GM23338 (cell line): Measurements from ENCODE around the gene UBL7. TPM values are rescaled to one million over a fixed set of nuclear protein-coding genes. Genes with fewer than 3 reads are reported as not detected.

Experiments
- ATAC-seq: fragments of 200-7000 bp; cut with Tn5 transposase; 3 replicates; pipeline ENCODE4 v1.9.1; 2020
- DNase-seq: peaks from one replicate; pipeline ENCODE4 v3.0.0-alpha.2; 2015; ENCODE audit warnings: low spot score
- H2AFZ ChIP-seq: fragments of 200-600 bp; sonication (generic); 2 replicates; pipeline ENCODE4 v1.8.0; 2016; ENCODE audit warnings: antibody characterized with exemption, mild to moderate bottlenecking, moderate library complexity
- H3F3A ChIP-seq: fragments of 200-600 bp; sonication (generic); replicated peaks from 2 replicates; pipeline ENCODE4 v1.8.0; 2017; ENCODE audit warnings: antibody characterized with exemption, mixed run types, low read depth
- H3K27ac ChIP-seq: fragments of 200-600 bp; sonication (generic); 2 replicates; pipeline ENCODE4 v1.6.1; 2016; ENCODE audit warnings: low read depth
- H3K27me3 ChIP-seq: fragments of 200-600 bp; sonication (generic); 2 replicates; pipeline ENCODE4 v1.8.0; 2016; ENCODE audit warnings: mild to moderate bottlenecking, mixed run types, moderate library complexity; ENCODE audit not compliant: insufficient read depth
- H3K36me3 ChIP-seq: fragments of 200-600 bp; sonication (generic); 2 replicates; pipeline ENCODE4 v1.8.0; 2016; ENCODE audit warnings: mild to moderate bottlenecking; ENCODE audit not compliant: insufficient read depth
- H3K4me1 ChIP-seq: fragments of 200-600 bp; sonication (generic); 2 replicates; pipeline ENCODE4 v1.8.0; 2016; ENCODE audit warnings: mild to moderate bottlenecking, moderate library complexity; ENCODE audit not compliant: insufficient read depth
- H3K4me2 ChIP-seq: fragments of 200-600 bp; sonication (generic); 2 replicates; pipeline ENCODE4 v1.7.1; 2017; ENCODE audit warnings: mixed run types
- H3K4me3 ChIP-seq: fragments of 200-600 bp; sonication (generic); 2 replicates; pipeline ENCODE4 v1.6.1; 2016; ENCODE audit warnings: mixed run types
- H3K79me2 ChIP-seq: fragments of 200-600 bp; sonication (generic); replicated peaks from 2 replicates; pipeline ENCODE4 v1.8.0; 2017; ENCODE audit warnings: mild to moderate bottlenecking; ENCODE audit not compliant: insufficient read depth
- H3K9me2 ChIP-seq: fragments of 200-600 bp; sonication (generic); 2 replicates; pipeline ENCODE4 v1.8.0; 2017; ENCODE audit not compliant: insufficient read depth
- H4K20me1 ChIP-seq: fragments of 200-600 bp; sonication (generic); replicated peaks from 2 replicates; pipeline ENCODE4 v1.8.0; 2017; ENCODE audit warnings: mild to moderate bottlenecking; ENCODE audit not compliant: insufficient read depth
- H3K27ac Mint-ChIP-seq: 2 replicates; pipeline ENCODE4 v1.8.0; 2020; ENCODE audit warnings: inconsistent platforms, mild to moderate bottlenecking, moderate library complexity, mixed read lengths
- H3K27me3 Mint-ChIP-seq: 3 replicates; pipeline ENCODE4 v1.8.0; 2022; ENCODE audit warnings: low read depth, mild to moderate bottlenecking, moderate library complexity, mixed read lengths, inconsistent platforms; ENCODE audit not compliant: insufficient read depth, poor library complexity
- H3K36me3 Mint-ChIP-seq: 3 replicates; pipeline ENCODE4 v1.8.0; 2021; ENCODE audit warnings: low read depth, mild to moderate bottlenecking, inconsistent platforms, moderate library complexity, mixed read lengths
- H3K4me1 Mint-ChIP-seq: 3 replicates; pipeline ENCODE4 v1.8.0; 2020; ENCODE audit warnings: mild to moderate bottlenecking, inconsistent platforms, mixed read lengths
- H3K4me3 Mint-ChIP-seq: 3 replicates; pipeline ENCODE4 v1.8.0; 2021; ENCODE audit warnings: moderate library complexity, mild to moderate bottlenecking, inconsistent platforms, mixed read lengths
- H3K9me3 Mint-ChIP-seq: 3 replicates; pipeline ENCODE4 v1.8.0; 2020; ENCODE audit warnings: moderate library complexity, mild to moderate bottlenecking, inconsistent platforms, mixed read lengths
- CREB1 ChIP-seq: fragments of 250-450 bp; sonication (Bioruptor Pico); IDR thresholded peaks from 2 replicates; pipeline ENCODE4 v1.5.0; 2020; ENCODE audit warnings: low read depth, mild to moderate bottlenecking, moderate library complexity
- ETS1 ChIP-seq: IDR thresholded peaks from 2 replicates; pipeline ENCODE4 v1.6.1; 2016; ENCODE audit warnings: antibody characterized with exemption
- EZH2 ChIP-seq: fragments of 200-600 bp; sonication (generic); IDR thresholded peaks from one replicate; pipeline ENCODE4 v1.8.0; 2017; ENCODE audit warnings: antibody characterized with exemption, mild to moderate bottlenecking, low read depth; ENCODE audit not compliant: unreplicated experiment
- EZH2phosphoT487 ChIP-seq: fragments of 200-600 bp; sonication (generic); IDR thresholded peaks from one replicate; pipeline ENCODE4 v1.8.1; 2018; ENCODE audit warnings: antibody characterized with exemption; ENCODE audit not compliant: unreplicated experiment
- JUNB ChIP-seq: IDR thresholded peaks from one replicate; pipeline ENCODE4 v1.6.1; 2016; ENCODE audit warnings: antibody characterized with exemption; ENCODE audit not compliant: unreplicated experiment
- NANOG ChIP-seq: IDR thresholded peaks from 2 replicates; pipeline ENCODE4 v1.6.1; 2016; ENCODE audit warnings: antibody characterized with exemption, borderline replicate concordance
- POLR2AphosphoS5 ChIP-seq: IDR thresholded peaks from 2 replicates; pipeline ENCODE4 v1.6.1; 2016; ENCODE audit warnings: antibody characterized with exemption, low read depth
- REST ChIP-seq: IDR thresholded peaks from one replicate; pipeline ENCODE4 v1.6.1; 2018; ENCODE audit warnings: antibody characterized with exemption; ENCODE audit not compliant: unreplicated experiment
- STAT1 ChIP-seq: IDR thresholded peaks from one replicate; pipeline ENCODE4 v1.6.1; 2016; ENCODE audit warnings: antibody characterized with exemption; ENCODE audit not compliant: unreplicated experiment
- ZNF114 ChIP-seq: fragments of 250-450 bp; sonication (Bioruptor Pico); IDR thresholded peaks from 2 replicates; pipeline ENCODE4 v1.5.0; 2020; ENCODE audit warnings: mild to moderate bottlenecking, moderate library complexity
- ZNF462 ChIP-seq: fragments of 250-450 bp; sonication (Bioruptor Pico); IDR thresholded peaks from 2 replicates; pipeline ENCODE4 v1.5.0; 2020; ENCODE audit warnings: mild to moderate bottlenecking, moderate library complexity
- polyA plus RNA-seq: library from polyadenylated mRNA; unstranded; fragments of >200 nt; fragmentation: Nextera tagmentation; extraction: Ambion mirVana; gene quantifications from 2 replicates; pipeline ENCODE4 v1.2.1, GENCODE V29; 2016
- total RNA-seq: library from RNA; depleted of rRNA; stranded (reverse); fragments of >200 nt; shearing (Covaris generic); gene quantifications from 2 replicates; pipeline ENCODE4 v1.2.3, GENCODE V29; 2014

UBL7 gene
- total and polyA plus RNA-seq, 2 experiments from 2014 or later, result 73.7 to 99.2 TPM

- Histone ChIP-seq H3K4me3 (no peak overlapping the region), H3K79me2 (peaks cover 21% of the 10 kb centered on the region), H3K4me1 (peaks cover 28% of the 10 kb centered on the region), H3F3A (no peaks in the 10 kb centered on the region), H3K27me3 (no peaks in the 10 kb centered on the region), H3K4me2 (no peak overlapping the region), H4K20me1 (no peaks in the 10 kb centered on the region; the same call in none of the 2 replicates), H3K27ac (0 out of 2 replicates have a peak overlapping the region, but pooled peaks have one; percentile 19), H3K36me3 (no peaks in the 10 kb centered on the region), H2AFZ (no peak overlapping the region), H3K9me2 (no peaks in the 10 kb centered on the region)
- H3K27me3 Mint-ChIP-seq, result peaks cover 11% of the 10 kb centered on the region
- H3K9me3 Mint-ChIP-seq, result no peaks in the 10 kb centered on the region
- DNase-seq (no peak), ATAC-seq (no peak)
- no peak for TF ChIP-seq EZH2
- no peak for TF ChIP-seq CREB1 (CRISPR knock-in tag)
- no peak for TF ChIP-seq POLR2AphosphoS5
- H3K4me3 Mint-ChIP-seq, result no peak overlapping the region
- H3K36me3 Mint-ChIP-seq, result peaks cover 5% of the 10 kb centered on the region
- no peak overlapping the region for H3K27ac Mint-ChIP-seq
- H3K4me1 Mint-ChIP-seq, result peaks cover 40% of the 10 kb centered on the region
These were observed 40.6 kb downstream of the UBL7 start for GRCh38 chr15:74420193-74420905.

- Histone ChIP-seq H4K20me1 (no peaks in the 10 kb centered on the region; the same call in none of the 2 replicates), H3K79me2 (peaks cover 21% of the 10 kb centered on the region), H3K9me2 (no peaks in the 10 kb centered on the region), H3F3A (no peaks in the 10 kb centered on the region), H3K27ac (no peak overlapping the region), H3K4me1 (peaks cover 28% of the 10 kb centered on the region), H3K36me3 (no peaks in the 10 kb centered on the region), H3K4me3 (no peak overlapping the region), H2AFZ (no peak overlapping the region), H3K27me3 (no peaks in the 10 kb centered on the region), H3K4me2 (no peak overlapping the region)
- ATAC-seq, result no peak
- Mint-ChIP-seq H3K36me3 (peaks cover 5% of the 10 kb centered on the region), H3K27ac (no peak overlapping the region), H3K9me3 (no peaks in the 10 kb centered on the region), H3K27me3 (peaks cover 11% of the 10 kb centered on the region), H3K4me3 (no peak overlapping the region), H3K4me1 (peaks cover 40% of the 10 kb centered on the region)
- DNase-seq, result no peak
- TF ChIP-seq STAT1 (no peak), JUNB (no peak), POLR2AphosphoS5 (no peak), REST (no peak), ZNF462 (no peak), EZH2 (no peak), EZH2phosphoT487 (no peak), ETS1 (no peak), ZNF114 (no peak), NANOG (no peak), CREB1 (CRISPR knock-in tag) (no peak)
These were observed 41.5 kb downstream of the UBL7 start for GRCh38 chr15:74419432-74419831.
